ENCODE data around the gene S100PBP.

DNA sequence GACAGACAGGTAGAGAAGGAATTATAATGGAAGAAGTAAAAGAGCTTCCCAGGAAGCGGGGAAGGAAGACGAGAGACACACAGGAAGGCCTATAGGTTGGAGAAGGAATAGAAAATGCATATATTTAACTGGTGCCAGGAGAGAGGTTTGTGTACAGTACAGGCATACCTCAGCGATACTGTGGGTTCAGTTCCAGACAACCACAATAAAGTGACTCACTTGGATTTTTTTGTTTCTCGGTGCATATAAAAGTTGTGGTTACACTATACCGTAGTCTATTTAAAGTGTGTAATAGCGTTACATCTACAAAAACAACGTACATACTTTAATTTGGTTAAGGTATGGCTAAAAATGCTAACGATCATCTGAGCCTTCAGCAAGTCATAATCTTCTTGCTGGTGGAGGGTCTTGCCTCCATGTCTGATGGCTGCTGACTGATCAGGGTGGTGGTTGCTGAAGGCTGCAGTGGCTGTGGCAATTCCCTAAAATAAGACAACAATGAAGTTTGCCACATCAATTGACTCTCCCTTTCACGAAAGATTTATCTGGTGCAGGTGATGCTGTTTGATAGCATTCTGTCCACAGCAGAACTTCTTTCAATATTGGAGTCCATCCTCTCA lies 16.2 kb upstream of the S100PBP start:
- TF ChIP-seq, protein P1, sequence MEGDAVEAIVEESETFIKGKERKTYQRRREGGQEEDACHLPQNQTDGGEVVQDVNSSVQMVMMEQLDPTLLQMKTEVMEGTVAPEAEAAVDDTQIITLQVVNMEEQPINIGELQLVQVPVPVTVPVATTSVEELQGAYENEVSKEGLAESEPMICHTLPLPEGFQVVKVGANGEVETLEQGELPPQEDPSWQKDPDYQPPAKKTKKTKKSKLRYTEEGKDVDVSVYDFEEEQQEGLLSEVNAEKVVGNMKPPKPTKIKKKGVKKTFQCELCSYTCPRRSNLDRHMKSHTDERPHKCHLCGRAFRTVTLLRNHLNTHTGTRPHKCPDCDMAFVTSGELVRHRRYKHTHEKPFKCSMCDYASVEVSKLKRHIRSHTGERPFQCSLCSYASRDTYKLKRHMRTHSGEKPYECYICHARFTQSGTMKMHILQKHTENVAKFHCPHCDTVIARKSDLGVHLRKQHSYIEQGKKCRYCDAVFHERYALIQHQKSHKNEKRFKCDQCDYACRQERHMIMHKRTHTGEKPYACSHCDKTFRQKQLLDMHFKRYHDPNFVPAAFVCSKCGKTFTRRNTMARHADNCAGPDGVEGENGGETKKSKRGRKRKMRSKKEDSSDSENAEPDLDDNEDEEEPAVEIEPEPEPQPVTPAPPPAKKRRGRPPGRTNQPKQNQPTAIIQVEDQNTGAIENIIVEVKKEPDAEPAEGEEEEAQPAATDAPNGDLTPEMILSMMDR (IDR thresholded peaks at IDR 0.05; ENCODE audit: low read depth, low read length), result no peak
- no peak for TF ChIP-seq EZH2phosphoT487 (IDR thresholded peaks at IDR 0.05; ENCODE audit: low read depth)

Measured in OCI-LY3 (cell line).